Measurements from ENCODE around the gene KRT39. TPM values are rescaled to one million over a fixed set of nuclear protein-coding genes. Genes with fewer than 3 reads are reported as not detected.
"Not testable (repeated sequence)": the region's sequence is repeated elsewhere in the genome, so short reads cannot be mapped to it uniquely, and the experiment has no call there.

KRT39 gene
- total and polyA plus RNA-seq, 2 of the 8 experiments (the other 6 are each of a cell fraction or from before 2014, with no cell fraction given) = not detected

- FAIRE-seq; H3K56ac ChIP-seq (replicated peaks; ENCODE audit: insufficient read length, low read depth, low read length); H4K8ac ChIP-seq (ENCODE audit: extremely low read depth, insufficient read depth, low read length); H3K4ac ChIP-seq (replicated peaks; ENCODE audit: insufficient read length, low read depth, low read length); H3K27me3 ChIP-seq (replicated peaks in 1 of 4; ENCODE audit: control insufficient read depth in 3 of 4, extremely low read depth in 1 of 4, insufficient read depth in 3 of 4, low read length in 3 of 4); H3K79me1 ChIP-seq (ENCODE audit: low read depth, low read length); H4K91ac ChIP-seq (replicated peaks; ENCODE audit: insufficient read length, low read length); H4K20me1 ChIP-seq (replicated peaks in 1 of 2; ENCODE audit: control insufficient read depth in 1 of 2, insufficient read depth in 2 of 2, low read length in 2 of 2); H3K18ac ChIP-seq (ENCODE audit: extremely low read depth, low read length); H3K9ac ChIP-seq (replicated peaks in 1 of 4; ENCODE audit: extremely low read depth in 1 of 4, low read depth in 3 of 4, low read length in 3 of 4); H3K4me3 ChIP-seq (ENCODE audit: extremely low read depth in 1 of 4, insufficient read depth in 2 of 4, low read depth in 3 of 4, low read length in 4 of 4); H4K5ac ChIP-seq (ENCODE audit: insufficient read length, low read depth, low read length); H3K4me2 ChIP-seq (ENCODE audit: insufficient read depth in 1 of 2, low read depth in 2 of 2, low read length in 2 of 2); H3K9me3 ChIP-seq (ENCODE audit: insufficient read depth in 2 of 2, low read depth in 1 of 2, low read length in 1 of 2); H3K36me3 ChIP-seq (ENCODE audit: control insufficient read depth in 2 of 4, insufficient read depth in 4 of 4, low read length in 3 of 4); H2BK15ac ChIP-seq (ENCODE audit: low read length); H2BK12ac ChIP-seq (ENCODE audit: low read depth, low read length); H3K23me2 ChIP-seq (ENCODE audit: low read depth, low read length); H2BK5ac ChIP-seq (ENCODE audit: low read depth, low read length); H2AK5ac ChIP-seq (ENCODE audit: low read depth, low read length); POLR2A ChIA-PET (ENCODE audit: partially characterized antibody); DNase-seq (ENCODE audit: low read depth in 1 of 2, low spot score in 2 of 2); H2BK120ac ChIP-seq (replicated peaks; ENCODE audit: low read depth, low read length); H3K14ac ChIP-seq (ENCODE audit: insufficient read length); H3K27ac ChIP-seq (ENCODE audit: low read depth, low read length); H2AFZ ChIP-seq (ENCODE audit: low read length); H2BK20ac ChIP-seq (ENCODE audit: low read length); H3K23ac ChIP-seq (ENCODE audit: insufficient read length); CTCF ChIA-PET (ENCODE audit: partially characterized antibody); H3K4me1 ChIP-seq (replicated peaks in 1 of 4; ENCODE audit: control insufficient read depth in 3 of 4, insufficient read depth in 4 of 4, low read length in 3 of 4); H3K79me2 ChIP-seq (ENCODE audit: control insufficient read depth in 1 of 2, insufficient read depth in 2 of 2, low read length in 2 of 2): not testable (repeated sequence)
- 78% methylated on average over 5 of the region's 6 CpGs; no CpG with 5 or more reads in 1 of the 2 experiments for WGBS, 2 experiments (ENCODE audit: extremely low coverage in 1 of 2, insufficient coverage in 1 of 2, insufficient read length in 1 of 2, insufficient replicate concordance in 2 of 2, low coverage in 1 of 2, low lambda C conversion rate in 2 of 2, missing lambda C conversion rate in 1 of 2)
These were observed 32.8 kb upstream of the KRT39 start, which contains the start of gene KRTAP3-2 for GRCh38 chr17:40999563-40999962. TSS of gene KRTAP3-2 (minus strand) at chr17:40999906. CDS start at chr17:40999853, 53 bp downstream.
